Activated naive CD8-positive, alpha-beta T cell treated with anti-CD3 and anti-CD28 coated beads for 36 hours (primary cell): ENCODE data around the gene GALNT13. TPM values are rescaled to one million over a fixed set of nuclear protein-coding genes. Genes with fewer than 3 reads are reported as not detected.

ENCODE experiments used
- DNase-seq: peaks from one replicate; pipeline ENCODE4 v3.0.0; 2021
- H3K27ac Mint-ChIP-seq: one replicate; pipeline ENCODE4 v1.8.0; 2022; ENCODE audit warnings: mild to moderate bottlenecking, moderate library complexity, mixed read lengths
- H3K27me3 Mint-ChIP-seq: one replicate; pipeline ENCODE4 v1.8.0; 2022; ENCODE audit warnings: mild to moderate bottlenecking, mixed read lengths
- H3K36me3 Mint-ChIP-seq: one replicate; pipeline ENCODE4 v1.8.0; 2021; ENCODE audit warnings: mild to moderate bottlenecking, mixed read lengths
- H3K4me1 Mint-ChIP-seq: one replicate; pipeline ENCODE4 v1.8.0; 2021; ENCODE audit warnings: mixed read lengths
- H3K4me3 Mint-ChIP-seq: one replicate; pipeline ENCODE4 v1.8.0; 2022; ENCODE audit warnings: mild to moderate bottlenecking, moderate library complexity, mixed read lengths
- H3K9me3 Mint-ChIP-seq: one replicate; pipeline ENCODE4 v1.8.0; 2022; ENCODE audit warnings: mixed read lengths
- total RNA-seq, 2 experiments: library from RNA; stranded (reverse); gene quantifications; one replicate each; pipeline ENCODE4 v1.2.3, GENCODE V29; 2021

The GALNT13 gene
- total RNA-seq, 2 experiments from 2014 or later = 0.16 to 0.35 TPM

DNA sequence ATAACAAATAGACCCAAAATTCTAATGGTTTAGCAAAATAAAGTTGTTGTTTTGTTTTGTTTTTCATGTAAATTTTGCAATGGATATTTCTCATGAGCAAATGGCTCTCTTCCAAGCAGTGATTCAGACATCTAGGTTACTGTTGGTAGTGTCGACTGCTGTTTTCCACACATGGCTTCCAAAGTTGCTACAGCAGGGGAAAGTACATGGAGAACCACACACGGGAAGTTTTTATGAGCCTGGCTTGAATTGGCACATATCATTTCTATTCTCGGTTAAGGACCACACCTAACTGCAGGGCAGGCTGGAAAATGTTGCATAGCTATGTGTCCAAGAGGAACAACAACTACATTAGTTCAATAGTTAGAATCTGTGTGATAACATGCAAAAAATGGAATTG is 262.1 kb downstream of the GALNT13 start:
- Mint-ChIP-seq H3K4me3 (no peak overlapping the region), H3K4me1 (no peaks in the 10 kb centered on the region), H3K27ac (no peak overlapping the region), H3K9me3 (peaks cover 5% of the 10 kb centered on the region), H3K36me3 (no peaks in the 10 kb centered on the region), H3K27me3 (no peaks in the 10 kb centered on the region)
- DNase-seq = no peak

DNA sequence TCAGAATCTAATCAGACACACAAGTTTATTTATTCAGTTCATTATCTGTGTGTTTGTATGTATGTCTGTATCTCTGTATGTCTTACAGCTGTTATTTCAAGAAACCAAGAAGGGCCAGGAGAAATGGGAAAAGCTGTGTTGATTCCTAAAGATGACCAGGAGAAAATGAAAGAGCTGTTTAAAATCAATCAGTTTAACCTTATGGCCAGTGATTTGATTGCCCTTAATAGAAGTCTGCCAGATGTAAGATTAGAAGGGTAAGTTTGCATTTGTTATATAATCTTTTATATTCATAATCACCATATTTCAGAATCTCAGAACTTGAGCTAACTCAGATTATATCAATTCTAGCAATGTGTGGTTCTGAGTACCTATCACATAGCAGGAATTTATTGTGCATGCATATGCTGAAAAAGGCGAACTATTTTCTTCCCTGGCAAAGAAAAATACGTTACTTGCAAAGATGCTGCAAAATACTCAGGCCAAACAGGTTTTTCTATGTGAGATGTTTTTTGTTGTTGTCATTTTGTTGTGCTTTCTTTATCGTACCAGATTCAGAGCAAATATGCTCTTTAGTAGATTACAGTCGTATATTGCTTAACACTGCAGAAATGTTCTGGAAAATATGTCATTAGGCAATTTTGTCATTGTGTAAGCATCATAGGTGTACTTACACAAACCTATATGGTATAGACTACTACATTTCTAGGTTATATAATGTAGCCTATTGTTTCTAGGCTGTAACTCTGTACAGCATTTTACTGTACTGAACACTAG is 268.7 kb downstream of the GALNT13 start:
- Mint-ChIP-seq H3K36me3 (no peaks in the 10 kb centered on the region), H3K4me1 (no peaks in the 10 kb centered on the region), H3K9me3 (no peaks in the 10 kb centered on the region), H3K27ac (no peak overlapping the region), H3K27me3 (no peaks in the 10 kb centered on the region), H3K4me3 (no peak overlapping the region)
- no peak for DNase-seq

DNA sequence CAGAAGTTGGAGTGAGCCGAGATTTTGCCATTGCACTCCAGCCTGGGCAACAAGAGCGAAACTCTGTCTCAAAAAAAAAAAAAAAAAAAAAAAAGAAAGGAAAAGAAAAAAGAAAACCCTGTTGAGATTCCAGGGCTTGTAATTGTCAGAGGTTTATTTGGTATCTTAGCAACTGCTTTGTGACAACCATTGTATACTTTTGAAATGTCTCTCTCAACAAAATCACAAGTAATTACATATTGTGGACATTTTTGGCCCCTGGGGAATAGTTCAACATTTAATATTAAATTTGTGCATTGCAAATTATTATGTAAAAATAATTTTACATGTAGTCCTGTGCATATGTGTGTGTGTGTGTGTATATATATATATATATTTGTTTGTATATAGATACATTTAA is 270.8 kb downstream of the GALNT13 start:
- DNase-seq = no peak
- H3K27ac Mint-ChIP-seq = no peak overlapping the region
- H3K9me3 Mint-ChIP-seq = no peaks in the 10 kb centered on the region
- H3K4me3 Mint-ChIP-seq = no peak overlapping the region
- no peaks in the 10 kb centered on the region for H3K36me3 Mint-ChIP-seq
- no peaks in the 10 kb centered on the region for H3K4me1 Mint-ChIP-seq
- no peaks in the 10 kb centered on the region for H3K27me3 Mint-ChIP-seq

DNA sequence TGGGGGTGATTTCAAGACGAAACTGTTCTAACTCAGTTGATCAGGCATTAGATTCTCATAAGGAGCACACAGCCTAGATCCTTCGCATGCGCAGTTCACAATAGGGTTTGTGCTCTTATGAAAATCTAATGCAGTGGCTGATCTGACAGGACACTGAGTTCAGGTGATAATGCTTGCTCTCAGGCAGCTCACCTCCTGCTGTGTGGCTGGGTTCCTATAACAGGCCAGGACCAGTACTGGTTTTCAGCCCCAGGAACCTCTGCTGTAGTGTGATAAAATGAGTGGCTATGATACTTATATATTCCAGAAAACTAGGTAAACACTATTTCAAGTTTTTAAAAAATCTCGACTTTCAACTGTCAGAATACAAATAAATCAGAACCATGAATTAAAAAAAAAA is 271.4 kb downstream of the GALNT13 start:
- no peaks in the 10 kb centered on the region for H3K27me3 Mint-ChIP-seq
- DNase-seq = no peak
- H3K36me3 Mint-ChIP-seq = no peaks in the 10 kb centered on the region

DNA sequence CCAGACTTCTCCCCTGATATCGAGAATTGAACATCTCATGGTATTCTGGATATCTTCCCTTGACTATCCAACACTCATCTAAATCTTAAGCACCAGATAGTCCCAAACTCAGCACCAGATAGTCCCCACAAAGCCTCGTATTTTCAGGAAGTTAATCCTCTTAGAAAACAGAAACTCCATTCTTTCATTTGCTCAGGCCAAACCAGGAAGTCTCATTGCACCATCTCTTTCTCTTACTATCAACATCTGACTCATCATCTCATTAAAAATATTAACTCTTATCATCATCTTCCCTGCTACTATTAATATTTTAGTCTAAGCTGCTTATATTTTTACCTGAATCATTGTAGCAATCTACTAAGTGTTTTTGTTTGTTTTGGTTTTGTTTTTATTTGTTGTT is 286.4 kb downstream of the GALNT13 start:
- H3K9me3 Mint-ChIP-seq = peaks cover 5% of the 10 kb centered on the region
- H3K27ac Mint-ChIP-seq = no peak overlapping the region

More for the DNA sequence above, 271.4 kb downstream of the GALNT13 start:
- no peak overlapping the region for H3K4me3 Mint-ChIP-seq
- H3K9me3 Mint-ChIP-seq = no peaks in the 10 kb centered on the region
- no peaks in the 10 kb centered on the region for H3K4me1 Mint-ChIP-seq
- H3K27ac Mint-ChIP-seq = no peak overlapping the region

DNA sequence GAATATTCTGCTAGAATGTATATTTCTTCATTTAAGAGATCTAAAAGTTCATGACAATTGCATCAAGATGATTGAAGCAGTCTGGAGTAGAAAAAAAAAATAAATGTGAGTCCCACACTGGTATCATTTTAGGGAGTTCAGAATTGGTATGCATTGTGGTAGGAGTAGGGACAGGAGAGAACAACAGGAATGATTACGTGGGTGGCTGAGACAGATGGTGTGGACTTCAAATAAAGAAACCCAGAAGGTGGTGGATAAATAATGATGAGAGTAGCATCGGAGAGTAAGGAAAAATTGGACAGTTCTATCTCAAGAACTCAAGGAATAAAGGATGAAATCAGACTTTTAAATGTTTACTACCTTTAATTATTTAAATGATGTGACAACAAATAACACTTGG is 289.6 kb downstream of the GALNT13 start:
- no peaks in the 10 kb centered on the region for H3K36me3 Mint-ChIP-seq
- no peak overlapping the region for H3K27ac Mint-ChIP-seq
- H3K4me3 Mint-ChIP-seq = no peak overlapping the region
- no peaks in the 10 kb centered on the region for H3K27me3 Mint-ChIP-seq
- no peak for DNase-seq
- H3K9me3 Mint-ChIP-seq = peaks cover 5% of the 10 kb centered on the region
- no peaks in the 10 kb centered on the region for H3K4me1 Mint-ChIP-seq

More for the DNA sequence above, 286.4 kb downstream of the GALNT13 start:
- H3K27me3 Mint-ChIP-seq = no peaks in the 10 kb centered on the region
- no peaks in the 10 kb centered on the region for H3K36me3 Mint-ChIP-seq
- no peak for DNase-seq
- no peak overlapping the region for H3K4me3 Mint-ChIP-seq
- no peaks in the 10 kb centered on the region for H3K4me1 Mint-ChIP-seq

DNA sequence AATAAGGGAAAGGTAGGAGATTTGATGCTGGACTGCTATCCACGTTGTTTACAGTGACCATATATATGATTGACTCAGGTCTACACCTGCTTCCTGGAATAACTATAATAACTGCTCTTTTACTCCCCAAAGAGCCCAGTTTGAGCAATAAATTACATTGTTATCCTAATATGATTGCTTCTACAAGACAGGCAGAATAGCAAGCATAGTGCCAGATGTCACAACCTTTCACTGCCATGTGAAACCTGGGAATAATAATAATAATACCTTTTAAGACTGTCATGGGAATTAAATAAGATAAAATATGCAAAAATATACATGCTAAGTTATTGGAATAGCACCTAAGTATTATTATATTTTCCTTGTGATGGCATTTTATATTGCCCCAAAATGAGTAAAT is 298.7 kb downstream of the GALNT13 start:
- H3K36me3 Mint-ChIP-seq = no peaks in the 10 kb centered on the region
- no peak overlapping the region for H3K4me3 Mint-ChIP-seq
- H3K4me1 Mint-ChIP-seq = no peaks in the 10 kb centered on the region
- DNase-seq = no peak
- H3K9me3 Mint-ChIP-seq = no peaks in the 10 kb centered on the region
- no peak overlapping the region for H3K27ac Mint-ChIP-seq
- H3K27me3 Mint-ChIP-seq = no peaks in the 10 kb centered on the region

DNA sequence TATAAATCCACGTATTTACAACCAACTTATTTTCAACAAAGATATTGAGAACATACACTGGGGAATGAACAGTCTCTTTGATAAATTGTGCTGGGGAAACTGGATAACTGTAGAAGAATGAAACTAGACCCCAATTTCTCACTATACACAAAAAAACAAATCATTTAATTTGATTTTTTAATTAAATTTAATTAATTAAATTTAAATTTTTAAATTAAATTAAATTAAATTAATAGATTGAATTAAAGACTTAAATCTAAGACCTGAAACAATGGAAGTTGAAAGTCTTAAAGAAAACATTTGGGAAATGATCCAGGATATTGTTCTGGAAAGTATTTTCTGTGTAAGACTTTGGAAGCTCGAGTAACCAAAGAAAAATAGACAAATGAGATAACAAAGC is 301.4 kb downstream of the GALNT13 start:
- no peaks in the 10 kb centered on the region for H3K9me3 Mint-ChIP-seq
- H3K36me3 Mint-ChIP-seq = no peaks in the 10 kb centered on the region
- no peaks in the 10 kb centered on the region for H3K27me3 Mint-ChIP-seq
- no peak overlapping the region for H3K27ac Mint-ChIP-seq
- no peaks in the 10 kb centered on the region for H3K4me1 Mint-ChIP-seq
- no peak overlapping the region for H3K4me3 Mint-ChIP-seq
- no peak for DNase-seq

DNA sequence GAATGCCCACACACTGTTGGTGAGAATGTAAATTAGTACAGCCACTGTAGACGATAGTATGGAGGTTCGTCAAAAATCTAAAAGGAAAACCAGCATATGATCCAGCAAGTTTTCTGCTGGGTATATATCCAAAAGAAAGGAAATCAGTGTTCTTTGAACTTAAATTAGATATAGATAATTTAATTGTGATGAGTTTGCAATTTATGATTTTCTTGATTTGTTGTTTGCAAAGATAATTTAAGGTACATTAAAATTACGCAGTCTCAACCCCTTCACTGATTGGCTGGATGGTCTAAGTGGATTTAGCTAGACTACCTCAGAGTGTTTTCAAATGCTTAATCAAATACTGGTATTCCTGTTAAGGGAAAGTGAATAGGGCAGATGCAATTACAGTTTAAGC is 302.2 kb downstream of the GALNT13 start:
- H3K9me3 Mint-ChIP-seq = no peaks in the 10 kb centered on the region
- H3K27me3 Mint-ChIP-seq = no peaks in the 10 kb centered on the region
- no peak for DNase-seq
- H3K36me3 Mint-ChIP-seq = no peaks in the 10 kb centered on the region
- H3K4me3 Mint-ChIP-seq = no peak overlapping the region
- H3K27ac Mint-ChIP-seq = no peak overlapping the region
- no peaks in the 10 kb centered on the region for H3K4me1 Mint-ChIP-seq

DNA sequence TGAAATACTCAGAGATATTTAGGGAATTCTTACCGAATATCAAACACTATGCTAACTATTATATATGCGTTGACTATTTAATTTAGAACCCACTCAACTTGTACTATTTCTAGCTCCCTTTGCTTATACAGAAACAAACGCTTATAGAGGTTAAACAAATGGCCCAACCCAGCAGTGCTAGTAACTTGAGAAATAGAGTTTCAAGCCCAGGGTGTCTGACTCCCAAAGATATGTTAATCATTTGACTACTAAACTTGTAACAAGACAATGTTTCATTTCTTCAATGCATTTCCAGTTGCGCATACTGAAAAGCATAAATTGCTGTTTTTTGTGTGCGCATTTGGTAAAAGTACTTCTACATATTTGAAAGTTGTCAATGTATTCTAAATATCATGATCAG is 310.3 kb downstream of the GALNT13 start:
- no peak for DNase-seq
- Mint-ChIP-seq H3K27ac (no peak overlapping the region), H3K36me3 (no peaks in the 10 kb centered on the region), H3K4me1 (no peaks in the 10 kb centered on the region), H3K9me3 (peaks cover 5% of the 10 kb centered on the region), H3K4me3 (no peak overlapping the region), H3K27me3 (no peaks in the 10 kb centered on the region)

DNA sequence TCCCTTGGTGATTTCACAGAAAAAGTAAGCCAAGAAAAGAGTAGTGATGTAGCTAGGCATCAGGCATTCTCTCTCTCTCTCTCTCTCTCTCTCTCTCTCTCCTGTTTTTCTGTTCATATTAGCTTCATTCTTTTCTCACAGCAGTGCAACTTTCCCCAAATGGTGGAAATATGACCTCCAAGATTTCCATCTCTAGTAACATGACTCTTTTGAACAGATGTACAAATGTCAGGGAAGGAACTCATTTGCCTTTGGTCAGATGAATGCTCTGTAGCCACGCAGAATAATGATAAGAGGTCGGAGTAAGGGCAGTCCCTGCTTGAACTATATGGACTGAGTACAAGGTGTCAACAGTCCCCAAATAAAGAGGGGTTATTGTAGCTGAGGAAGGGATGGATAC is 316.2 kb downstream of the GALNT13 start:
- Mint-ChIP-seq H3K9me3 (peaks cover 6% of the 10 kb centered on the region), H3K27me3 (no peaks in the 10 kb centered on the region), H3K4me1 (no peaks in the 10 kb centered on the region), H3K4me3 (no peak overlapping the region), H3K27ac (no peak overlapping the region), H3K36me3 (no peaks in the 10 kb centered on the region)
- no peak for DNase-seq

DNA sequence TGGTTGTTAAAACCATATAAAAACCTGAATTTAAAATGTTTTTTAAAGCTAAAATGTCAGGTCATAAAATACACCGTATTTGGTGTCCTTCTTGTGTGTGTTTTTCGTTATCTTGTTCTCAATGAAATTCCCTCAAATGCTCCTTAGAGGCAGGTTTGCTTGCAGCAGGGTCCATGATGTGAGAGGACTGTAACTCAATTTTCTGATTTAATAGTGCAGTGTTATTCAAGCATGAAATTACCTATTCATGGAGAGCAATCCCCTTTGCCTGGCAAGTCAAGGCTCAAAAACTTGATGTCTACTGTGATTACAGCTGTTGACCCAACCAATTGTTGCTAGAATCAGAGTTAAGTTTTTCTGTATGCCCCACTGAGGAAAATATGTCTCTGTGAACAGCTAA is 318.2 kb downstream of the GALNT13 start:
- Mint-ChIP-seq H3K27ac (no peak overlapping the region), H3K9me3 (peaks cover 4% of the 10 kb centered on the region), H3K4me1 (no peaks in the 10 kb centered on the region), H3K36me3 (no peaks in the 10 kb centered on the region), H3K4me3 (no peak overlapping the region), H3K27me3 (no peaks in the 10 kb centered on the region)
- DNase-seq = no peak

DNA sequence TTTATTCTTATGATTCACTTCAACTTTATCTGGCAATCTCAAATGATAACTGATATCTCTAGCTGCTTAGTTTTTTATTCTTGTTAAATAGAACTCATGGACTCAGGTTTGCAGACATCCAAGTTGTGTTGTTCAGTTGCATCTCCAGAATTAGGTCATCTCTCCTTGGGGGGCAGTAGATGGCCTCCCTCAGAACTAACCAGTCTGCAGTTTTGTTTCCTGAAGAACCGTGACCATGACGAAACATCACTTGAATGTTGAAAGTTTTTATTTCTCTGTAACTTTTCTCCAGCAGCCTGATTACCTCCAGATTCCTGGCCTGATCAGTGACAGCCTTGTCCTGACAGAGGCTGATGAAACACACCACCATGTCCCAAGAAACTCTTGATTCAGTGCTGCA is 321.5 kb downstream of the GALNT13 start:
- DNase-seq = no peak
- Mint-ChIP-seq H3K36me3 (no peaks in the 10 kb centered on the region), H3K4me1 (no peaks in the 10 kb centered on the region), H3K4me3 (no peak overlapping the region), H3K9me3 (peaks cover 4% of the 10 kb centered on the region), H3K27ac (no peak overlapping the region), H3K27me3 (no peaks in the 10 kb centered on the region)

DNA sequence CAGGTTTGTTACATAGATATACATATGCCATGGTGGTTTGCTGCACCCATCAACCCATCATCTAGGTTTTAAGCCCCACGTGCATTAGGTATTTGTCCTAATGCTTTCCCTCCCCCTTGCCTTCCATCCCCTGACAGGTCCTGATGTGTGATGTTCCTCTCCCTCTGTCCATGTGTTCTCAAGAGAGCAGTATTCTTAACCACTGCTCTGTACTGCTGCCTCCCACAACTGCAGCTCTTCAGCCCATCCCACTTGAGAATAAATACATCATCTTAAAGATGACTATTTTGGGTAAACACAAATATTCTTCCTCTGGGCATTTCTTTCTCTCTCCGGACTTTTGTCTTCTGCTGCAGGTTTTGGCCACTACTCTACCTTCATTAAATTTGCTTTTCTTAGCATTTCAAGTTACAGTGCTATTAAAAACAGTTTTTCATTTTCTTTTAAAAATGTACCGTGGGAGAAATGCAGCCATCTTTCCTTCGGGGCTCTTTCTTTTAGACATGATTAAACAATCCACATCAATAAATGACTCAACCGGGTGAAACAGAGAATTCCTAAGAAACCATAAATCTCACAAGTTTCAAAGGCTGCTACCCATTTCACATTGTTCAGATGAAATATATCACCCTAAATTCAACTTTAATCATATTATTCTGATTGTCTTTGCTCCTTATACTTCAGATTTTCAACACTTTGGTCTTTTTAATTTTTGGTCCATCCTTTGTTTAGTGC is 323.4 kb downstream of the GALNT13 start:
- no peaks in the 10 kb centered on the region for H3K4me1 Mint-ChIP-seq
- no peaks in the 10 kb centered on the region for H3K36me3 Mint-ChIP-seq
- no peak for DNase-seq
- no peak overlapping the region for H3K27ac Mint-ChIP-seq
- H3K27me3 Mint-ChIP-seq = no peaks in the 10 kb centered on the region
- no peak overlapping the region for H3K4me3 Mint-ChIP-seq
- peaks cover 4% of the 10 kb centered on the region for H3K9me3 Mint-ChIP-seq

DNA sequence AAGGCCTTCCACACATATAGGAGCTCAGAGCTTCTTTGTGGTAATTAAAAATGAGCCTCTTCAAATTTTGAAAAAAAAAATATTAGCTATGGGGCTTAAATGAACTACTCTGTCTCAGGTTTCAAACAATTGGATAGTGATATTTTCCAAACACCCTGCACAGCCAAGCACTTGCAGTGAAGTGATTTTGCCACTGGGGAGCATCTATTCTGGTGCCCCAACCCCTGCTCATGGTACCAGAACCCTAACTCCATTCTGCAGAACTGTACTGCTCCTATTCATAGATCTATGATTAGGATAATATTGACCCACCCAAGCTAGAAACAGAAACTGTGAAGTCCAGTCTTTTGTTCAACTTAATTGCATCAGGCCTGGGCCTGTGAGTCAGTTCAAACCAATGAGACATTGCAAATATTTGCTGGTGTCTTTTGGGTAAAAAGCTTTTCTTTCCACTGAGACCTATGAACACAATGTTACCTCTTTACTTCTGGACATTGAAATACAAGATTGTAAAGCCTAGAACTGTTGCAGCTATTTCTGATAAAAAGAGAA is 324.0 kb downstream of the GALNT13 start:
- Mint-ChIP-seq H3K27me3 (no peaks in the 10 kb centered on the region), H3K4me1 (no peaks in the 10 kb centered on the region), H3K27ac (no peak overlapping the region), H3K9me3 (peaks cover 4% of the 10 kb centered on the region), H3K36me3 (no peaks in the 10 kb centered on the region), H3K4me3 (no peak overlapping the region)
- DNase-seq = no peak

DNA sequence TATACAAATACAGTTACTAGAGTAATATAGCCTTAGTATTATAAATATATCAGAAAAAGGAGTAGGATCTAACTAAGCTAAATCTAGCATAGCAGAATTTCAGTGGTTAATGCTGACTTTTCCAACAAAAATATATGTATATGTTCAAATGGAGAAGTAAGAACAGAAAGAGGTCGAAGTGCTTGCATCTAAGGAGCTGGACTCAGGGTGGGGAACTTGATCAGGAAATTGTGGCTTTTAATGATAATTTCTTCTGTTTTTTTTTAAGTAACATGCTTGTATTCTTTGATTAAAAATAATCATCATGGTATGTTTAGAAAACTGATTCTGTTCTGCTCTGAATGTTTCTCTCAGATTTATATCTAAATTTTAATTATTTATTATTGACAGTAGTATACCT is 327.1 kb downstream of the GALNT13 start:
- H3K4me1 Mint-ChIP-seq = no peaks in the 10 kb centered on the region
- no peak overlapping the region for H3K4me3 Mint-ChIP-seq
- no peaks in the 10 kb centered on the region for H3K27me3 Mint-ChIP-seq
- no peak overlapping the region for H3K27ac Mint-ChIP-seq
- no peak for DNase-seq
- no peaks in the 10 kb centered on the region for H3K36me3 Mint-ChIP-seq
- H3K9me3 Mint-ChIP-seq = peaks cover 4% of the 10 kb centered on the region
